Measurements from ENCODE around the gene CAMK1D. TPM values are rescaled to one million over a fixed set of nuclear protein-coding genes. Genes with fewer than 3 reads are reported as not detected.

CAMK1D gene
- total and polyA plus RNA-seq, 2 of the 8 experiments (the other 6 are each of a cell fraction or from before 2014, with no cell fraction given) = 3.5 to 10.6 TPM

- no peak overlapping the region for H3K4me3 ChIP-seq (ENCODE audit: extremely low read depth in 1 of 4, insufficient read depth in 2 of 4, low read depth in 3 of 4, low read length in 4 of 4)
- no peaks in the 10 kb centered on the region for H4K20me1 ChIP-seq (replicated peaks in 1 of 2; ENCODE audit: control insufficient read depth in 1 of 2, insufficient read depth in 2 of 2, low read length in 2 of 2)
- H3K4me1 ChIP-seq (replicated peaks in 1 of 4; ENCODE audit: control insufficient read depth in 3 of 4, insufficient read depth in 4 of 4, low read length in 3 of 4) = peaks cover 0 to 7% (median 0%) of the 10 kb centered on the region in 4 experiments; a peak in 4 of 7 replicates
- ChIA-PET POLR2A (ENCODE audit: partially characterized antibody) (interaction anchor here (1.7 kb wide), 1 partner anchor 10 kb away, joined by 3 read pairs; no protein-coding TSS in a partner anchor), CTCF (ENCODE audit: partially characterized antibody) (interaction anchor here (0.8 to 1.7 kb wide), 6 partner anchors 9 to 141 kb away, joined by 3 to 6 read pairs (median 3); no protein-coding TSS in a partner anchor)
- H2BK5ac ChIP-seq (ENCODE audit: low read depth, low read length) = no peak overlapping the region
- DNase-seq (ENCODE audit: low read depth in 1 of 2, low spot score in 2 of 2) (no peak), FAIRE-seq (no peak)
- H3K27me3 ChIP-seq (replicated peaks in 1 of 4; ENCODE audit: control insufficient read depth in 3 of 4, extremely low read depth in 1 of 4, insufficient read depth in 3 of 4, low read length in 3 of 4) = no peaks in the 10 kb centered on the region
- H3K18ac ChIP-seq (ENCODE audit: extremely low read depth, low read length) = no peak overlapping the region
- H3K36me3 ChIP-seq (ENCODE audit: control insufficient read depth in 2 of 4, insufficient read depth in 4 of 4, low read length in 3 of 4) = no peaks in the 10 kb centered on the region
- no peak overlapping the region for H3K9ac ChIP-seq (replicated peaks in 1 of 4; ENCODE audit: extremely low read depth in 1 of 4, low read depth in 3 of 4, low read length in 3 of 4)
- no peak overlapping the region for H3K4me2 ChIP-seq (ENCODE audit: insufficient read depth in 1 of 2, low read depth in 2 of 2, low read length in 2 of 2)
- H2BK15ac ChIP-seq (ENCODE audit: low read length) = no peak overlapping the region
- WGBS, 2 experiments (ENCODE audit: extremely low coverage in 1 of 2, insufficient coverage in 1 of 2, insufficient read length in 1 of 2, insufficient replicate concordance in 2 of 2, low coverage in 1 of 2, low lambda C conversion rate in 2 of 2, missing lambda C conversion rate in 1 of 2) = 97 to 100% methylated on average over 1 to 10 of the region's 10 CpGs
- no peak overlapping the region for H3K4ac ChIP-seq (replicated peaks; ENCODE audit: insufficient read length, low read depth, low read length)
- H4K91ac ChIP-seq (replicated peaks; ENCODE audit: insufficient read length, low read length) = no peak overlapping the region
- H2BK120ac ChIP-seq (replicated peaks; ENCODE audit: low read depth, low read length) = no peak overlapping the region
- no peak overlapping the region for H4K8ac ChIP-seq (ENCODE audit: extremely low read depth, insufficient read depth, low read length)
- no peak overlapping the region for H4K5ac ChIP-seq (ENCODE audit: insufficient read length, low read depth, low read length)
- no peak overlapping the region for H3K14ac ChIP-seq (ENCODE audit: insufficient read length)
- no peak overlapping the region for H3K56ac ChIP-seq (replicated peaks; ENCODE audit: insufficient read length, low read depth, low read length)
- no peak overlapping the region for H2BK20ac ChIP-seq (ENCODE audit: low read length)
- no peaks in the 10 kb centered on the region for H3K23me2 ChIP-seq (ENCODE audit: low read depth, low read length)
- no peak for TF ChIP-seq CREB1 (IDR thresholded peaks at IDR 0.05)
- TF ChIP-seq SUZ12 (IDR thresholded peaks at IDR 0.05; ENCODE audit: low read length) = no peak
- no peak for TF ChIP-seq PHF8 (conservative IDR thresholded peaks at IDR 0.05; ENCODE audit: low read depth, low read length)
- no peak for TF ChIP-seq BRCA1 (IDR thresholded peaks at IDR 0.05; ENCODE audit: low read depth, low read length)
- H3K9me3 ChIP-seq (ENCODE audit: insufficient read depth in 2 of 2, low read depth in 1 of 2, low read length in 1 of 2) = no peaks in the 10 kb centered on the region
- H3K79me2 ChIP-seq (ENCODE audit: control insufficient read depth in 1 of 2, insufficient read depth in 2 of 2, low read length in 2 of 2) = no peaks in the 10 kb centered on the region
- H2BK12ac ChIP-seq (ENCODE audit: low read depth, low read length) = no peak overlapping the region
- H2AFZ ChIP-seq (ENCODE audit: low read length) = no peak overlapping the region
- no peak overlapping the region for H3K23ac ChIP-seq (ENCODE audit: insufficient read length)
- no peaks in the 10 kb centered on the region for H3K79me1 ChIP-seq (ENCODE audit: low read depth, low read length)
- no peak overlapping the region for H3K27ac ChIP-seq (ENCODE audit: low read depth, low read length)
- H2AK5ac ChIP-seq (ENCODE audit: low read depth, low read length) = no peak overlapping the region
Observed at GRCh38 chr10:12841426-12841825, 492.1 kb downstream of the CAMK1D start.

Data from H1 (cell line).